Hepatocyte (in vitro differentiated cells): Measurements from ENCODE around the gene MAG.

Source experiments
- CTCF ChIP-seq: fragments of 200-600 bp; sonication (generic); IDR thresholded peaks from 2 replicates; pipeline ENCODE4 v1.5.1; 2016; ENCODE audit warnings: antibody characterized with exemption, mild to moderate bottlenecking; ENCODE audit not compliant: poor library complexity
- EZH2 ChIP-seq: fragments of 200-600 bp; sonication (generic); IDR thresholded peaks from 2 replicates; pipeline ENCODE4 v1.6.1; 2016; ENCODE audit warnings: antibody characterized with exemption, mild to moderate bottlenecking, borderline replicate concordance

GRCh38 chr19:35302446-35302845, 10.5 kb downstream of the MAG start:
- TF ChIP-seq CTCF: no peak
- TF ChIP-seq EZH2: no peak
